Colonic mucosa (tissue), 4 donors: ENCODE data around the gene TCERG1L. TPM values are rescaled to one million over a fixed set of nuclear protein-coding genes. Genes with fewer than 3 reads are reported as not detected.

Experiments
- DNase-seq: peaks from one replicate; pipeline ENCODE4 v3.0.0-alpha.2; 2020
- H3K27ac ChIP-seq: fragments of 200-600 bp; one replicate; pipeline ENCODE4 v1.8.0; 2021
- H3K27me3 ChIP-seq: fragments of 200-600 bp; one replicate; pipeline ENCODE4 v1.8.0; 2021
- H3K36me3 ChIP-seq: fragments of 200-600 bp; one replicate; pipeline ENCODE4 v1.8.0; 2021
- H3K4me1 ChIP-seq: fragments of 200-600 bp; one replicate; pipeline ENCODE4 v1.8.0; 2021; ENCODE audit warnings: mild to moderate bottlenecking
- H3K4me3 ChIP-seq: fragments of 200-600 bp; one replicate; pipeline ENCODE4 v1.8.0; 2021
- H3K9ac ChIP-seq, 2 donors: one replicate each; pipeline ENCODE4 v1.7.0; 2013; ENCODE audit warnings: control low read depth in 2 of 2, low read depth in 2 of 2, low read length in 2 of 2
- H3K9me3 ChIP-seq: fragments of 200-600 bp; one replicate; pipeline ENCODE4 v1.8.0; 2021
- CTCF ChIP-seq: fragments of 200-600 bp; IDR thresholded peaks from one replicate; pipeline ENCODE4 v1.8.0; 2022; ENCODE audit warnings: antibody characterized with exemption, mild to moderate bottlenecking
- intact Hi-C: fragments of 100-400 bp; cut with DNase I; formaldehyde crosslinking; loops from one replicate; pipeline ENCODE4 v1.14.1; 2022
- total RNA-seq, 2 donors: library from RNA; stranded (reverse); fragmentation: NEBNext Ultra II Directional in 1 of 2; extraction: Animal tissue kit (Norgen Biotek cat#: 25700) in 1 of 2; gene quantifications; one replicate each; pipeline ENCODE4 v1.2.1, GENCODE V29; 2021
- donor health status: healthy.
- donor health status: DM: no; HTN: no; CAD: no.
- donor health status: DM: no; HTN: no; CAD: no.

Gene TCERG1L
- total RNA-seq, 2 donors from 2014 or later: not detected

GRCh38 chr10:131310551-131311401, 745 bp downstream of the TCERG1L start:
- H3K9ac ChIP-seq: no peak overlapping the region
- no peak overlapping the region for H3K27ac ChIP-seq
- no peak overlapping the region for H3K4me3 ChIP-seq
- H3K36me3 ChIP-seq: no peaks in the 10 kb centered on the region
- no peak for DNase-seq
- H3K9me3 ChIP-seq: no peaks in the 10 kb centered on the region
- H3K27me3 ChIP-seq: peaks cover 25% of the 10 kb centered on the region
- intact Hi-C loops: no loop called here
- no peaks in the 10 kb centered on the region for H3K4me1 ChIP-seq
- no peak for TF ChIP-seq CTCF

GRCh38 chr10:131310142-131310541, 1.4 kb downstream of the TCERG1L start:
- Histone ChIP-seq H3K27me3 (peaks cover 25% of the 10 kb centered on the region), H3K27ac (no peak overlapping the region), H3K9me3 (no peaks in the 10 kb centered on the region), H3K36me3 (no peaks in the 10 kb centered on the region), H3K4me1 (no peaks in the 10 kb centered on the region), H3K9ac (no peak overlapping the region), H3K4me3 (no peak overlapping the region)
- DNase-seq: no peak
- intact Hi-C loops: no loop called here
- TF ChIP-seq CTCF: no peak

GRCh38 chr10:131300508-131300907, 11.0 kb downstream of the TCERG1L start:
- DNase-seq: no peak
- Histone ChIP-seq H3K9ac (no peak overlapping the region), H3K4me3 (no peak overlapping the region), H3K27me3 (no peaks in the 10 kb centered on the region), H3K9me3 (no peaks in the 10 kb centered on the region), H3K4me1 (no peaks in the 10 kb centered on the region), H3K36me3 (no peaks in the 10 kb centered on the region), H3K27ac (no peak overlapping the region)
- no peak for TF ChIP-seq CTCF
- intact Hi-C loops: no loop called here

GRCh38 chr10:131290781-131291180, 20.7 kb downstream of the TCERG1L start:
- intact Hi-C loops: no loop called here
- TF ChIP-seq CTCF: no peak

GRCh38 chr10:131288648-131289047, 22.9 kb downstream of the TCERG1L start:
- Histone ChIP-seq H3K4me1 (no peaks in the 10 kb centered on the region), H3K4me3 (no peak overlapping the region), H3K36me3 (no peaks in the 10 kb centered on the region), H3K9ac (no peak overlapping the region), H3K27ac (no peak overlapping the region), H3K27me3 (no peaks in the 10 kb centered on the region), H3K9me3 (no peaks in the 10 kb centered on the region)
- intact Hi-C loops: no loop called here
- no peak for DNase-seq
- no peak for TF ChIP-seq CTCF

More at GRCh38 chr10:131290781-131291180, 20.7 kb downstream of the TCERG1L start:
- Histone ChIP-seq H3K4me3 (no peak overlapping the region), H3K9me3 (no peaks in the 10 kb centered on the region), H3K4me1 (no peaks in the 10 kb centered on the region), H3K27ac (no peak overlapping the region), H3K9ac (no peak overlapping the region), H3K36me3 (no peaks in the 10 kb centered on the region), H3K27me3 (no peaks in the 10 kb centered on the region)
- DNase-seq: no peak
